ENCODE results near the gene TMEM131.

DNA sequence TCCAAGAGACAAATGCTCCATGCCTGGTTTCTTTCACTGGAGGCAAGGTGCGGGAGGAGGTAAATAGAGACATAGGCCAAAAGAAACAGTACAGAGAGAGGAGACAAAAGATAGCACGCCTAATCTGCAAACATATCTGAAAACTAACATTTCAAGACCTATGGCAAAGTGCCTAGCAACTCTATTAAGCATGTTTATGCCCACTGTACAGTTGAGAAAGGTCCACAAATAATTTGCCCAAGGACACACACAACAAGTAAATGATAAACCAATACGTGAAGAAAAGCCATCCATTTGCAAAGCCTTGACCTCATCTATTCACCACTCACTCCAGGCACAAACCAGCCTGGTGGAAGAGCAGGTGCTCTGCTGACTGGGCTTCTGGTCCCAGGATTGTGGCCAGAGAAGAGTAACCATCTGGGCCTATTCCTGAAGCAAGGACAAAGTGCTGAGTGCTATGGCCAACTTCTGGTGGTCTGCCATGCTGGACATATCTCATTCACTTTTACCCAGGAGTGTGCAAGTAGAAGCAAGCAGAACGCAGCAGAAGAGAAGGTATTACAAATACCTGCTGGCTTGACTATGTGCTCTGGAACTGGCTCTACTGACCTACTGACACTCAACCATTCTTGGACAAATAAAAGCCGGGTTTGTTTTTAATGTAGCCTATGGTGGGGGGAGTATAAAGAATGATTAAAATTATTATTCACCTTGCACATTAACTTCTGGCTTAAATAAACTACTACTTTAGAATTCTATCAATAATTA, 25.3 kb downstream of the TMEM131 start:
- TF ChIP-seq CREB1 (IDR thresholded peaks at IDR 0.05; ENCODE audit: low read depth) (no peak), DPF2 (IDR thresholded peaks at IDR 0.05) (no peak), SIN3A (IDR thresholded peaks at IDR 0.05; ENCODE audit: low read depth, low read length) (no peak), HDAC2 (IDR thresholded peaks at IDR 0.05) (no peak), JUND (IDR thresholded peaks at IDR 0.05; ENCODE audit: low read depth, low read length) (no peak), CHD2 (IDR thresholded peaks at IDR 0.05; ENCODE audit: borderline replicate concordance, low read depth, low read length) (no peak), ZNF274 (IDR thresholded peaks at IDR 0.05; ENCODE audit: insufficient read depth, insufficient read length) (no peak), BMI1 (IDR thresholded peaks at IDR 0.05; ENCODE audit: borderline replicate concordance) (no peak), POLR2AphosphoS5 (IDR thresholded peaks at IDR 0.05; ENCODE audit: low read length) (no peak), BRCA1 (IDR thresholded peaks at IDR 0.05; ENCODE audit: low read depth, low read length) (no peak)
- TF ChIP-seq, protein P1, sequence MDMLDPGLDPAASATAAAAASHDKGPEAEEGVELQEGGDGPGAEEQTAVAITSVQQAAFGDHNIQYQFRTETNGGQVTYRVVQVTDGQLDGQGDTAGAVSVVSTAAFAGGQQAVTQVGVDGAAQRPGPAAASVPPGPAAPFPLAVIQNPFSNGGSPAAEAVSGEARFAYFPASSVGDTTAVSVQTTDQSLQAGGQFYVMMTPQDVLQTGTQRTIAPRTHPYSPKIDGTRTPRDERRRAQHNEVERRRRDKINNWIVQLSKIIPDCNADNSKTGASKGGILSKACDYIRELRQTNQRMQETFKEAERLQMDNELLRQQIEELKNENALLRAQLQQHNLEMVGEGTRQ (IDR thresholded peaks at IDR 0.05; ENCODE audit: borderline replicate concordance, low read depth, low read length), result no peak
- TF ChIP-seq, protein P2, sequence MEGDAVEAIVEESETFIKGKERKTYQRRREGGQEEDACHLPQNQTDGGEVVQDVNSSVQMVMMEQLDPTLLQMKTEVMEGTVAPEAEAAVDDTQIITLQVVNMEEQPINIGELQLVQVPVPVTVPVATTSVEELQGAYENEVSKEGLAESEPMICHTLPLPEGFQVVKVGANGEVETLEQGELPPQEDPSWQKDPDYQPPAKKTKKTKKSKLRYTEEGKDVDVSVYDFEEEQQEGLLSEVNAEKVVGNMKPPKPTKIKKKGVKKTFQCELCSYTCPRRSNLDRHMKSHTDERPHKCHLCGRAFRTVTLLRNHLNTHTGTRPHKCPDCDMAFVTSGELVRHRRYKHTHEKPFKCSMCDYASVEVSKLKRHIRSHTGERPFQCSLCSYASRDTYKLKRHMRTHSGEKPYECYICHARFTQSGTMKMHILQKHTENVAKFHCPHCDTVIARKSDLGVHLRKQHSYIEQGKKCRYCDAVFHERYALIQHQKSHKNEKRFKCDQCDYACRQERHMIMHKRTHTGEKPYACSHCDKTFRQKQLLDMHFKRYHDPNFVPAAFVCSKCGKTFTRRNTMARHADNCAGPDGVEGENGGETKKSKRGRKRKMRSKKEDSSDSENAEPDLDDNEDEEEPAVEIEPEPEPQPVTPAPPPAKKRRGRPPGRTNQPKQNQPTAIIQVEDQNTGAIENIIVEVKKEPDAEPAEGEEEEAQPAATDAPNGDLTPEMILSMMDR (IDR thresholded peaks at IDR 0.05 in 2 of 3, conservative IDR thresholded peaks at IDR 0.05 in 1 of 3; ENCODE audit: control insufficient read depth in 2 of 3, extremely low read depth in 1 of 3, insufficient read depth in 1 of 3, low read depth in 3 of 3, low read length in 3 of 3), result no peak

Measured in GM12878 (cell line).